Caki2 (cell line): Measurements from ENCODE around the gene PTPRN. TPM values are rescaled to one million over a fixed set of nuclear protein-coding genes. Genes with fewer than 3 reads are reported as not detected.
"Not testable (repeated sequence)": the region's sequence is repeated elsewhere in the genome, so short reads cannot be mapped to it uniquely, and the experiment has no call there.

ENCODE experiments used
- DNase-seq: peaks from one replicate; pipeline ENCODE4 v3.0.0-alpha.2; 2015; ENCODE audit warnings: low read depth
- in situ Hi-C: cut with HindIII; loops from 2 replicates; pipeline ENCODE4 v1.10.0; 2016; ENCODE audit warnings: low sequenced_read_pairs, low pct_unique_long_range_greater_than_20kb, mixed read lengths
- total RNA-seq: library from RNA; depleted of rRNA; stranded (reverse); fragments of >200 nt; shearing (Covaris generic); gene quantifications from 2 replicates; pipeline ENCODE4 v1.2.3, GENCODE V29; 2014; ENCODE audit warnings: low replicate concordance

The PTPRN gene
- total RNA-seq, 1 experiment from 2014 or later, result not detected

- in situ Hi-C loops, result no loop called here
These were observed 17.8 kb downstream of the PTPRN start for GRCh38 chr2:219291394-219291793.

GRCh38 chr2:219290381-219291171 is 18.6 kb downstream of the PTPRN start:
- in situ Hi-C loops, result no loop called here
- DNase-seq, result no peak

More at GRCh38 chr2:219291394-219291793, 17.8 kb downstream of the PTPRN start:
- no peak for DNase-seq

GRCh38 chr2:219289537-219290361 is 19.5 kb downstream of the PTPRN start:
- DNase-seq, result peak; percentile 28
- in situ Hi-C loops, result no loop called here

GRCh38 chr2:219289195-219289536 is 20.0 kb downstream of the PTPRN start:
- in situ Hi-C loops, result no loop called here

GRCh38 chr2:219287580-219288265 is 21.5 kb downstream of the PTPRN start:
- DNase-seq, result no peak
- in situ Hi-C loops, result no loop called here

More at GRCh38 chr2:219289195-219289536, 20.0 kb downstream of the PTPRN start:
- DNase-seq, result no peak

- in situ Hi-C loops, DNase-seq: not testable (repeated sequence)
These were observed 22.1 kb downstream of the PTPRN start for GRCh38 chr2:219287116-219287440.

- DNase-seq, result peak; percentile 39
- in situ Hi-C loops, result no loop called here
These were observed 22.6 kb downstream of the PTPRN start for GRCh38 chr2:219286436-219287115.

- no peak for DNase-seq
- in situ Hi-C loops, result no loop called here
These were observed 23.2 kb downstream of the PTPRN start for GRCh38 chr2:219285894-219286425.

- in situ Hi-C loops, result no loop called here
- no peak for DNase-seq
These were observed 23.8 kb downstream of the PTPRN start for GRCh38 chr2:219285373-219285735.

GRCh38 chr2:219284501-219285372 is 24.5 kb downstream of the PTPRN start:
- no peak for DNase-seq
- in situ Hi-C loops, result no loop called here

- no peak for DNase-seq
- in situ Hi-C loops, result no loop called here
These were observed 26.1 kb downstream of the PTPRN start for GRCh38 chr2:219282943-219283581.

GRCh38 chr2:219282375-219282774 is 26.8 kb downstream of the PTPRN start:
- DNase-seq, result no peak
- in situ Hi-C loops, result no loop called here

- in situ Hi-C loops, result no loop called here
- no peak for DNase-seq
These were observed 27.6 kb downstream of the PTPRN start for GRCh38 chr2:219281588-219281987.

GRCh38 chr2:219280651-219281050 is 28.6 kb downstream of the PTPRN start:
- DNase-seq, result no peak
- in situ Hi-C loops, result no loop called here

- in situ Hi-C loops, result no loop called here
- no peak for DNase-seq
These were observed 29.2 kb downstream of the PTPRN start for GRCh38 chr2:219279916-219280516.

GRCh38 chr2:219279151-219279915 is 29.9 kb downstream of the PTPRN start, which contains the start of gene DNAJB2:
TSS of gene DNAJB2 (plus strand) at chr2:219279366. CDS start at chr2:219279834, 468 bp downstream.
- DNase-seq, result peak; percentile 72
- in situ Hi-C loops, result no loop called here
